Left ventricle myocardium inferior (tissue), 1 donor: ENCODE data around the gene NCF2. TPM values are rescaled to one million over a fixed set of nuclear protein-coding genes. Genes with fewer than 3 reads are reported as not detected.

ENCODE experiments used
- DNase-seq: peaks from one replicate; pipeline ENCODE4 v3.0.0-alpha.2; 2020
- H3K27ac ChIP-seq: fragments of 200-600 bp; replicated peaks from 2 replicates; pipeline ENCODE4 v1.8.0; 2021
- H3K27me3 ChIP-seq: fragments of 200-600 bp; 2 replicates; pipeline ENCODE4 v1.8.0; 2021; ENCODE audit warnings: low read depth
- H3K36me3 ChIP-seq: fragments of 200-600 bp; 2 replicates; pipeline ENCODE4 v1.8.0; 2021
- H3K4me1 ChIP-seq: fragments of 200-600 bp; 2 replicates; pipeline ENCODE4 v1.8.0; 2021
- H3K4me3 ChIP-seq: fragments of 200-600 bp; 2 replicates; pipeline ENCODE4 v1.8.0; 2021; ENCODE audit warnings: mild to moderate bottlenecking, moderate library complexity
- H3K9me3 ChIP-seq: fragments of 200-600 bp; replicated peaks from 2 replicates; pipeline ENCODE4 v1.8.0; 2021
- intact Hi-C: fragments of 100-400 bp; cut with micrococcal nuclease; formaldehyde crosslinking; loops from one replicate; pipeline ENCODE4 v1.11.0; 2022
- total RNA-seq: library from RNA; stranded (reverse); fragmentation: NEBNext Ultra II Directional; extraction: Animal tissue kit (Norgen Biotek cat#: 25700); gene quantifications from one replicate; pipeline ENCODE4 v1.2.1, GENCODE V29; 2021
- TF ChIP-seq, protein P1 (sequence below): fragments of 200-600 bp; IDR thresholded peaks from 2 replicates; pipeline ENCODE4 v1.8.0; 2021; ENCODE audit warnings: antibody characterized with exemption, mild to moderate bottlenecking, borderline replicate concordance
- donor health status: DM: no; HTN: yes; CAD: no; lungs with severe emphysema.

The NCF2 gene
- total RNA-seq, 1 donor from 2014 or later: 4.5 TPM

DNA sequence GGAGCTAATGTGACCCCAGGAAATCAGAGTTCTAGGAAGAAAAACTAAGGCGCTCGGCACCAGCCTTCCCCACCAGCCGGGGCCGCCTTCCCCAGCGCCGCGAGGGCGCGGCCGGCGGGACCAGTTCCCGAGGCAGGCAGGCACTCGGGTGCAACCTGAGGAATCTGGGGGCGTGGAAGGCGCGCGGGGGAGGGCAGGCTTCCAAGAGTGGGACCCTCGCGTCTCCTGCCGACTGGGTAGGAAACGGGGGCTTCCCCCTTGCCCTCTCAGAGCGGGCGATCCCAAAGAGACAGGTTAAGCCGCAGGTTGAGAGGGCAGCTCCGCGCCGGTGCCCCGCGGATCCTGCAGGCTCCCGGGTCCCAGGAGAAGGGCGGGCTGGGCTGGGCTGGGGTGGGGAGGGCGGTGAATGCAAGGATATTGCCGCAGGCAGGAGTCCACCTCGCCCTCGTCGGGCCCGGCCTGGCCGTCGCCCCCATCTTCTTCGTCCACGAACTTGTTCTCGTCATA, 44.9 kb upstream of the NCF2 start:
- Histone ChIP-seq H3K27ac (peak overlapping the region; percentile 97), H3K36me3 (peaks cover 11% of the 10 kb centered on the region), H3K4me1 (peaks cover 68% of the 10 kb centered on the region), H3K27me3 (no peaks in the 10 kb centered on the region), H3K9me3 (no peaks in the 10 kb centered on the region), H3K4me3 (peak overlapping the region; percentile 86)
- intact Hi-C loops: loop anchor here (10.0 kb wide), 1 partner anchor 160 kb away; the partner anchor contains the start of gene SMG7
- TF ChIP-seq, protein P1, sequence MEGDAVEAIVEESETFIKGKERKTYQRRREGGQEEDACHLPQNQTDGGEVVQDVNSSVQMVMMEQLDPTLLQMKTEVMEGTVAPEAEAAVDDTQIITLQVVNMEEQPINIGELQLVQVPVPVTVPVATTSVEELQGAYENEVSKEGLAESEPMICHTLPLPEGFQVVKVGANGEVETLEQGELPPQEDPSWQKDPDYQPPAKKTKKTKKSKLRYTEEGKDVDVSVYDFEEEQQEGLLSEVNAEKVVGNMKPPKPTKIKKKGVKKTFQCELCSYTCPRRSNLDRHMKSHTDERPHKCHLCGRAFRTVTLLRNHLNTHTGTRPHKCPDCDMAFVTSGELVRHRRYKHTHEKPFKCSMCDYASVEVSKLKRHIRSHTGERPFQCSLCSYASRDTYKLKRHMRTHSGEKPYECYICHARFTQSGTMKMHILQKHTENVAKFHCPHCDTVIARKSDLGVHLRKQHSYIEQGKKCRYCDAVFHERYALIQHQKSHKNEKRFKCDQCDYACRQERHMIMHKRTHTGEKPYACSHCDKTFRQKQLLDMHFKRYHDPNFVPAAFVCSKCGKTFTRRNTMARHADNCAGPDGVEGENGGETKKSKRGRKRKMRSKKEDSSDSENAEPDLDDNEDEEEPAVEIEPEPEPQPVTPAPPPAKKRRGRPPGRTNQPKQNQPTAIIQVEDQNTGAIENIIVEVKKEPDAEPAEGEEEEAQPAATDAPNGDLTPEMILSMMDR: no peak
- peak; percentile 48 for DNase-seq

DNA sequence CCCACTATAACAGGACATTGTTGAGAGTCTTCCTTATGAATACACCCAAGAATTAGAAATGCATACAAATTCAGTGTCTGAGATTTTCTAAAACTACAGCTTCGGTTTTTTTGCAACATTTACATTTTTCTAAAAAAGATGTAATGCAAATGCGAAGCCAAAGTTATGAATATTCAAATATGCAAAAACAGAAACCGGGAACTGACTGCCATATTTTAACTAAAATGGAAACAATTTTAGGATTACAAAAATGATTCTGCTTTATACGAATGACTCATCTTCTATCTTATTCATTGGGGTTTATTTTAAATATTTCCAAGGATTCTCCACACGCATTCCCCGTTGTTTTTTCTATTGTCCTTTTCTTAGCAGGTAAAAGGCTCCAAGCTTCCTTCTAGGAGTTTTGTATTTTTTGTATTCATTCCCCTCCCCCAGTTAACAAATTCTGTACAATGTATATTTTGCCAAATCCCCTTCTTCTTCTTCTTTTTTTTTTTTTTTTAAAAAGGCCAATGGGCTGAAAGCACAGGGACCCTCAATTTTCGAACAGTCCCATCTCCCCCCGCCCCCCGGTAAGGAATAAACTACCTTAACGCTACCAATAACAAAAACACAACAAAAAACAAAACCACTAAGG, 44.3 kb upstream of the NCF2 start:
- no peak for DNase-seq
- Histone ChIP-seq H3K27me3 (no peaks in the 10 kb centered on the region), H3K27ac (peak overlapping the region; percentile 97), H3K9me3 (no peaks in the 10 kb centered on the region), H3K4me3 (peak overlapping the region; percentile 86), H3K36me3 (peaks cover 17% of the 10 kb centered on the region), H3K4me1 (peaks cover 74% of the 10 kb centered on the region)
- TF ChIP-seq, protein P1: no peak
- intact Hi-C loops: loop anchor here (10.0 kb wide), 1 partner anchor 160 kb away; the partner anchor contains the start of gene SMG7

DNA sequence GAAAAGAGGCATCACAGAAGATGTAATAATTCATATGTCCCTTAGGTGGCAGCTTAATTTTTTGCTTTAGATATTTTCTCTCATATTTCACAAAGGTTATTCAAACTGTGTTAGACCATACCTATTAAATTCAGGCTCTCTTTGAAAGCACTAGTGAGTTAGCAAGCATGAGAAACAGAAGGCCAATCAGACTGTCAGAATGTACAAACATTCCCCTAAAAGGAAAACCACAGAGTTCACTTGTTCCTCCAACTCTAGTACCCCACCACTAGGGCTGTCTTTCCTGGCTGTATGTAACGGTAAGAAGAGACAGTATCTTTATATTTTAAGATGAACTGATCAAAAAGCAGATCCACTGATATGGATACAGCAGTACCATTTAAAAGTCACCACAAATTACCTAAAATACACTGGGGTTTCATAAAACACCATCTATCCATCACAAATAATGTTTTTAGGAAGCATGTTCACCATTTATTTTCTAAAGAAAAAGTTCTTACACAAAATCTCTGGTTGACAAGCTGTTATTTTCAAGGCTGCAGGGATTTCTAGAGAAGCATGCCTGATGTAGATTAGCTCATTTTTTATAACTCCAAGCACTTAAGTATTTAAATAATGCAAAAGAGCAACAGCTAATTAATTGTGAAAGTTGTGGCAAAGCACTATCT, 43.6 kb upstream of the NCF2 start:
- TF ChIP-seq, protein P1: peak; percentile 60
- no peak for DNase-seq
- Histone ChIP-seq H3K36me3 (peaks cover 25% of the 10 kb centered on the region), H3K27ac (peak overlapping the region; percentile 97), H3K4me1 (peaks cover 81% of the 10 kb centered on the region), H3K4me3 (peak overlapping the region; percentile 86), H3K9me3 (no peaks in the 10 kb centered on the region), H3K27me3 (no peaks in the 10 kb centered on the region)
- intact Hi-C loops: loop anchor here (10.0 kb wide), 1 partner anchor 159 kb away; the partner anchor contains the start of gene SMG7

DNA sequence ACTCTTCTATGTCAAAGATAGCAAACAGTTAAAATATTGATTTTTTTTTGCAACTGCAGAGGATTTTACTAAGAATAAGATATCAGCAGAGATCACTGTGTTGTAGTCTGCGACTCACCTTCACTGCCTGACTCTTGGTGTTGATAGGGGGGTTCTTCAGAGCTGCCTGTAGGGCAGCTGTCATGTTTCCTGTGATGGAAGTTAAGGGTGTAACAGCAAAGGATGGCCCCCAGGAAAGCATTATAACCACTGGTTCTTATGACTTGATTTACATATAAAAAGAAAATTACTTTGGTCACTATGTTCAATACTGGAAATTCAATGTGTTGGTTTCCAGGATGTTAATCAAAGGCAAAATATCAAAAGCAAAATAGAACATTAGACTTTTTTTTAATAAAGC, 42.7 kb upstream of the NCF2 start:
- TF ChIP-seq, protein P1: no peak
- Histone ChIP-seq H3K9me3 (no peaks in the 10 kb centered on the region), H3K4me3 (peak overlapping the region; percentile 86), H3K36me3 (peaks cover 33% of the 10 kb centered on the region), H3K27me3 (no peaks in the 10 kb centered on the region), H3K27ac (peak overlapping the region; percentile 97), H3K4me1 (peaks cover 89% of the 10 kb centered on the region)
- DNase-seq: no peak
- intact Hi-C loops: loop anchor here (10.0 kb wide), 1 partner anchor 158 kb away; the partner anchor contains the start of gene SMG7

DNA sequence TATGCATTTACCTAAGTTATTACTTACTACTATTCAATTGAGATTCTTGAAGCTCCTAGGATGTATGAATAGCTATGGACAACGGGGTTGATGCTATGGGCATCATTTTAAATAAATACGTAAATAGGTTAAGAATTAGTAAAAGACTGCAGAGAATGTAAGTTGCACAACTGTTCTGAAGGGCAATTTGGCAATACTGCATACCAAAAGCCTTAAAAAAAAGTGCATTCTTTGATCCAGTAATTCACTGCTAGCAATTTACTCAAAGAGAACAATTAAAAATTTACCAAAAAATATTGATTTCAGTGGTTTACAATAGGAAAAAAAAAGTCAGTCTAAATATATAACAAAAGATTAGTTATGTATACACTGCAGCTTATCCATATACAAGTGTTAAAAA, 41.9 kb upstream of the NCF2 start:
- DNase-seq: no peak
- Histone ChIP-seq H3K4me1 (peaks cover 93% of the 10 kb centered on the region), H3K4me3 (peak overlapping the region; percentile 86), H3K36me3 (peaks cover 42% of the 10 kb centered on the region), H3K27me3 (no peaks in the 10 kb centered on the region), H3K27ac (peak overlapping the region; percentile 97), H3K9me3 (no peaks in the 10 kb centered on the region)
- TF ChIP-seq, protein P1: no peak
- intact Hi-C loops: loop anchor here (10.0 kb wide), 1 partner anchor 157 kb away; the partner anchor contains the start of gene SMG7
